Measurements from ENCODE around the gene TBL3. TPM values are rescaled to one million over a fixed set of nuclear protein-coding genes. Genes with fewer than 3 reads are reported as not detected.

The TBL3 gene
- total RNA-seq, 1 experiment from 2014 or later = 73.4 TPM

GRCh38 chr16:1964506-1965395 is 7.1 kb upstream of the TBL3 start, which contains the start of gene RPS2 (continued):
- TF ChIP-seq ATF6 (CRISPR knock-in tag; IDR thresholded peaks at IDR 0.05) (no peak), ZBTB21 (CRISPR knock-in tag; IDR thresholded peaks at IDR 0.05; ENCODE audit: borderline replicate concordance) (0 out of 2 replicates have a peak, but pooled peaks have one; percentile 9), EMX1 (CRISPR knock-in tag; IDR thresholded peaks at IDR 0.05) (peak; percentile 33; the same call in 1 of the 2 replicates), ZBTB43 (CRISPR knock-in tag; IDR thresholded peaks at IDR 0.05) (no peak), GABPB1 (CRISPR knock-in tag; IDR thresholded peaks at IDR 0.05) (0 out of 2 replicates have a peak, but pooled peaks have one; percentile 25), SOX15 (CRISPR knock-in tag; IDR thresholded peaks at IDR 0.05) (no peak), ESRRA (CRISPR knock-in tag; IDR thresholded peaks at IDR 0.05; ENCODE audit: borderline replicate concordance) (peak; percentile 79; the same call in 1 of the 2 replicates), JUN (CRISPR knock-in tag; IDR thresholded peaks at IDR 0.05) (no peak; the same call in none of the 2 replicates), E2F5 (CRISPR knock-in tag; IDR thresholded peaks at IDR 0.05) (peak; percentile 79; the same call in 1 of the 2 replicates), TEAD1 (CRISPR knock-in tag; IDR thresholded peaks at IDR 0.05) (peak; percentile 65; the same call in 1 of the 2 replicates), ZNF263 (CRISPR knock-in tag; IDR thresholded peaks at IDR 0.05; ENCODE audit: low read depth) (peak; percentile 32; the same call in 1 of the 2 replicates), ZNF121 (CRISPR knock-in tag; IDR thresholded peaks at IDR 0.05) (no peak), HMGA2 (CRISPR knock-in tag; IDR thresholded peaks at IDR 0.05) (no peak), PREB (CRISPR knock-in tag; IDR thresholded peaks at IDR 0.05; ENCODE audit: borderline replicate concordance) (0 out of 2 replicates have a peak, but pooled peaks have one; percentile 54), MYBL2 (CRISPR knock-in tag; IDR thresholded peaks at IDR 0.05) (no peak), OVOL2 (CRISPR knock-in tag; IDR thresholded peaks at IDR 0.05; ENCODE audit: borderline replicate concordance) (no peak), RELA (CRISPR knock-in tag; IDR thresholded peaks at IDR 0.05; ENCODE audit: borderline replicate concordance) (0 out of 2 replicates have a peak, but pooled peaks have one; percentile 39), USF2 (CRISPR knock-in tag; IDR thresholded peaks at IDR 0.05) (0 out of 2 replicates have a peak, but pooled peaks have one; percentile 42)
- TF ChIP-seq, protein P1, sequence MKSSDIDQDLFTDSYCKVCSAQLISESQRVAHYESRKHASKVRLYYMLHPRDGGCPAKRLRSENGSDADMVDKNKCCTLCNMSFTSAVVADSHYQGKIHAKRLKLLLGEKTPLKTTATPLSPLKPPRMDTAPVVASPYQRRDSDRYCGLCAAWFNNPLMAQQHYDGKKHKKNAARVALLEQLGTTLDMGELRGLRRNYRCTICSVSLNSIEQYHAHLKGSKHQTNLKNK (CRISPR knock-in tag; IDR thresholded peaks at IDR 0.05) = peak; percentile 69; the same call in 1 of the 2 replicates
- TF ChIP-seq, protein P2, sequence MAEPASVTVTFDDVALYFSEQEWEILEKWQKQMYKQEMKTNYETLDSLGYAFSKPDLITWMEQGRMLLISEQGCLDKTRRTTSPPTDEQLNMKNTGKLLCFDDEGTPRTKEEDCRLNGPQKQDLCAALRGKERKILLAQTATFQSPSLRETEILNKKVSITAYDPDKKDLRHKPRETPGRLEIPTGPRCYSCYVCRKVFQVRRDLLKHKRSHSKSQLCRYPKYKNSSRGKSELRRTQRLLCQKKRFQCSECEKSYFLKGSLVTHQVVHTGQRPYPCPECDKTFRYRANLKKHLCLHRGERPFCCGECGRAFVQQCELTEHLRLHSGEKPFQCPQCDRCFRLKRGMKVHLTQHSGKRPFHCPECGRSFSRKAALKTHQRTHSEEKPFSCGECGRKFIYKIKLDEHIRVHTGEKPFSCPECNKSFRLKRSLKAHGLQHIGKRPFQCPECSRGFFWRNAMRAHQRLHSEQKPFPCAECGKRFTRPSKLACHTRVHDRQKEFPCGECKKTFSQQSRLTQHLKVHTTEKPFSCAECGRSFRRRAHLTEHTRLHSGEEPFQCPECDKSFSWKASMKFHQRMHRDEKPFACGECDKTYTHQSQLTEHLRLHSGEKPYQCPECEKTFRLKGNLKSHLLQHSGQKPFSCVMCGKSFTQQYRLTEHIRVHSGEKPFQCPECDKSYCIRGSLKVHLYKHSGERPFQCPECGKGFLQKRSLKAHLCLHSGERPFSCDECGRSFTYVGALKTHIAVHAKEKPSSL (CRISPR knock-in tag; conservative IDR thresholded peaks at IDR 0.05) = no peak; the same call in 1 of the 2 replicates
- TF ChIP-seq, protein P3, sequence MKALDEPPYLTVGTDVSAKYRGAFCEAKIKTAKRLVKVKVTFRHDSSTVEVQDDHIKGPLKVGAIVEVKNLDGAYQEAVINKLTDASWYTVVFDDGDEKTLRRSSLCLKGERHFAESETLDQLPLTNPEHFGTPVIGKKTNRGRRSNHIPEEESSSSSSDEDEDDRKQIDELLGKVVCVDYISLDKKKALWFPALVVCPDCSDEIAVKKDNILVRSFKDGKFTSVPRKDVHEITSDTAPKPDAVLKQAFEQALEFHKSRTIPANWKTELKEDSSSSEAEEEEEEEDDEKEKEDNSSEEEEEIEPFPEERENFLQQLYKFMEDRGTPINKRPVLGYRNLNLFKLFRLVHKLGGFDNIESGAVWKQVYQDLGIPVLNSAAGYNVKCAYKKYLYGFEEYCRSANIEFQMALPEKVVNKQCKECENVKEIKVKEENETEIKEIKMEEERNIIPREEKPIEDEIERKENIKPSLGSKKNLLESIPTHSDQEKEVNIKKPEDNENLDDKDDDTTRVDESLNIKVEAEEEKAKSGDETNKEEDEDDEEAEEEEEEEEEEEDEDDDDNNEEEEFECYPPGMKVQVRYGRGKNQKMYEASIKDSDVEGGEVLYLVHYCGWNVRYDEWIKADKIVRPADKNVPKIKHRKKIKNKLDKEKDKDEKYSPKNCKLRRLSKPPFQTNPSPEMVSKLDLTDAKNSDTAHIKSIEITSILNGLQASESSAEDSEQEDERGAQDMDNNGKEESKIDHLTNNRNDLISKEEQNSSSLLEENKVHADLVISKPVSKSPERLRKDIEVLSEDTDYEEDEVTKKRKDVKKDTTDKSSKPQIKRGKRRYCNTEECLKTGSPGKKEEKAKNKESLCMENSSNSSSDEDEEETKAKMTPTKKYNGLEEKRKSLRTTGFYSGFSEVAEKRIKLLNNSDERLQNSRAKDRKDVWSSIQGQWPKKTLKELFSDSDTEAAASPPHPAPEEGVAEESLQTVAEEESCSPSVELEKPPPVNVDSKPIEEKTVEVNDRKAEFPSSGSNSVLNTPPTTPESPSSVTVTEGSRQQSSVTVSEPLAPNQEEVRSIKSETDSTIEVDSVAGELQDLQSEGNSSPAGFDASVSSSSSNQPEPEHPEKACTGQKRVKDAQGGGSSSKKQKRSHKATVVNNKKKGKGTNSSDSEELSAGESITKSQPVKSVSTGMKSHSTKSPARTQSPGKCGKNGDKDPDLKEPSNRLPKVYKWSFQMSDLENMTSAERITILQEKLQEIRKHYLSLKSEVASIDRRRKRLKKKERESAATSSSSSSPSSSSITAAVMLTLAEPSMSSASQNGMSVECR (CRISPR knock-in tag; IDR thresholded peaks at IDR 0.05; ENCODE audit: borderline replicate concordance) = no peak
- TF ChIP-seq, protein P4, sequence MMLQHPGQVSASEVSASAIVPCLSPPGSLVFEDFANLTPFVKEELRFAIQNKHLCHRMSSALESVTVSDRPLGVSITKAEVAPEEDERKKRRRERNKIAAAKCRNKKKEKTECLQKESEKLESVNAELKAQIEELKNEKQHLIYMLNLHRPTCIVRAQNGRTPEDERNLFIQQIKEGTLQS (CRISPR knock-in tag; conservative IDR thresholded peaks at IDR 0.05) = no peak; the same call in 1 of the 2 replicates
